Muscle layer of duodenum (tissue), 2 donors: Measurements from ENCODE around the gene LARP4.
"Not testable (repeated sequence)": the region's sequence is repeated elsewhere in the genome, so short reads cannot be mapped to it uniquely, and the experiment has no call there.

Source experiments
- H3K27ac ChIP-seq: one replicate; pipeline ENCODE4 v1.7.0; 2013; ENCODE audit warnings: mild to moderate bottlenecking, low read length
- H3K27me3 ChIP-seq: one replicate; pipeline ENCODE4 v1.7.0; 2013; ENCODE audit warnings: low read depth, mild to moderate bottlenecking, control low read depth, low read length
- H3K36me3 ChIP-seq, 2 donors: one replicate each; pipeline ENCODE4 v1.7.0; 2013; ENCODE audit warnings: low read length in 2 of 2, control low read depth in 1 of 2, mild to moderate bottlenecking in 1 of 2; ENCODE audit not compliant: insufficient read depth in 2 of 2, control insufficient read depth in 1 of 2
- H3K4me1 ChIP-seq, 2 donors: one replicate each; pipeline ENCODE4 v1.7.0; 2013; ENCODE audit warnings: low read length in 2 of 2, mild to moderate bottlenecking in 2 of 2, control low read depth in 1 of 2, moderate library complexity in 1 of 2; ENCODE audit not compliant: insufficient read depth in 2 of 2, control insufficient read depth in 1 of 2
- H3K4me3 ChIP-seq, 2 donors: one replicate each; pipeline ENCODE4 v1.7.0; 2013; ENCODE audit warnings: low read length in 2 of 2, low read depth in 1 of 2, mild to moderate bottlenecking in 1 of 2
- H3K9me3 ChIP-seq, 2 donors: one replicate each; pipeline ENCODE4 v1.7.0; 2013; ENCODE audit warnings: low read length in 2 of 2, control low read depth in 1 of 2, mild to moderate bottlenecking in 1 of 2; ENCODE audit not compliant: control insufficient read depth in 1 of 2
- donor health status: healthy.

Gene LARP4

GRCh38 chr12:50441763-50442162, 41.1 kb downstream of the LARP4 start:
- H3K4me3 ChIP-seq = no peak overlapping the region
- H3K27ac ChIP-seq = no peak overlapping the region
- peaks cover 50 to 69% of the 10 kb centered on the region in 2 donors for H3K36me3 ChIP-seq
- no peaks in the 10 kb centered on the region for H3K27me3 ChIP-seq
- no peaks in the 10 kb centered on the region for H3K9me3 ChIP-seq
- no peaks in the 10 kb centered on the region for H3K4me1 ChIP-seq

GRCh38 chr12:50442178-50442908, 41.7 kb downstream of the LARP4 start:
- no peaks in the 10 kb centered on the region for H3K27me3 ChIP-seq
- H3K9me3 ChIP-seq = no peaks in the 10 kb centered on the region
- no peak overlapping the region for H3K4me3 ChIP-seq
- H3K4me1 ChIP-seq = no peaks in the 10 kb centered on the region
- peaks cover 49 to 68% of the 10 kb centered on the region in 2 donors for H3K36me3 ChIP-seq
- H3K27ac ChIP-seq = no peak overlapping the region

GRCh38 chr12:50449671-50450070, 49.0 kb downstream of the LARP4 start:
- H3K27ac ChIP-seq, H3K4me1 ChIP-seq, H3K9me3 ChIP-seq, H3K27me3 ChIP-seq, H3K4me3 ChIP-seq: not testable (repeated sequence)
- H3K36me3 ChIP-seq = peaks cover 25% of the 10 kb centered on the region in 2 donors

- Histone ChIP-seq H3K36me3 (peaks cover 27% of the 10 kb centered on the region in 2 donors), H3K9me3 (no peaks in the 10 kb centered on the region), H3K27ac (no peak overlapping the region), H3K27me3 (no peaks in the 10 kb centered on the region), H3K4me1 (no peaks in the 10 kb centered on the region), H3K4me3 (no peak overlapping the region)
Observed at GRCh38 chr12:50452795-50453194, 52.1 kb downstream of the LARP4 start.

GRCh38 chr12:50453872-50454271, 53.2 kb downstream of the LARP4 start:
- Histone ChIP-seq H3K4me1 (no peaks in the 10 kb centered on the region), H3K27ac (no peak overlapping the region), H3K36me3 (peaks cover 24 to 25% of the 10 kb centered on the region in 2 donors), H3K9me3 (no peaks in the 10 kb centered on the region), H3K27me3 (no peaks in the 10 kb centered on the region), H3K4me3 (no peak overlapping the region)

GRCh38 chr12:50458606-50459005, 57.9 kb downstream of the LARP4 start:
- Histone ChIP-seq H3K36me3 (peaks cover 28 to 42% of the 10 kb centered on the region in 2 donors), H3K27ac (no peak overlapping the region), H3K27me3 (no peaks in the 10 kb centered on the region)

GRCh38 chr12:50467439-50467838, 66.8 kb downstream of the LARP4 start:
- Histone ChIP-seq H3K9me3 (no peaks in the 10 kb centered on the region), H3K36me3 (peaks cover 33 to 73% of the 10 kb centered on the region in 2 donors), H3K4me1 (no peaks in the 10 kb centered on the region), H3K27me3 (no peaks in the 10 kb centered on the region), H3K27ac (no peak overlapping the region), H3K4me3 (no peak overlapping the region)

More at GRCh38 chr12:50458606-50459005, 57.9 kb downstream of the LARP4 start:
- no peak overlapping the region for H3K4me3 ChIP-seq
- no peaks in the 10 kb centered on the region for H3K4me1 ChIP-seq
- H3K9me3 ChIP-seq = no peaks in the 10 kb centered on the region

- peaks cover 18 to 39% of the 10 kb centered on the region in 2 donors for H3K36me3 ChIP-seq
- no peak overlapping the region for H3K4me3 ChIP-seq
Observed at GRCh38 chr12:50477241-50477832, 76.7 kb downstream of the LARP4 start.

GRCh38 chr12:50482571-50482970, 81.9 kb downstream of the LARP4 start:
- H3K27ac ChIP-seq = no peak overlapping the region

More at GRCh38 chr12:50477241-50477832, 76.7 kb downstream of the LARP4 start:
- Histone ChIP-seq H3K27ac (no peak overlapping the region), H3K9me3 (no peaks in the 10 kb centered on the region), H3K4me1 (no peaks in the 10 kb centered on the region), H3K27me3 (no peaks in the 10 kb centered on the region)

GRCh38 chr12:50483488-50483887, 82.8 kb downstream of the LARP4 start:
- H3K9me3 ChIP-seq = no peaks in the 10 kb centered on the region
- no peak overlapping the region for H3K27ac ChIP-seq
- H3K4me1 ChIP-seq = no peaks in the 10 kb centered on the region
- no peak overlapping the region for H3K4me3 ChIP-seq
- H3K36me3 ChIP-seq = no peaks in the 10 kb centered on the region
- no peaks in the 10 kb centered on the region for H3K27me3 ChIP-seq

More at GRCh38 chr12:50482571-50482970, 81.9 kb downstream of the LARP4 start:
- no peaks in the 10 kb centered on the region for H3K36me3 ChIP-seq
- H3K4me3 ChIP-seq = no peak overlapping the region
- no peaks in the 10 kb centered on the region for H3K27me3 ChIP-seq
- H3K4me1 ChIP-seq = no peaks in the 10 kb centered on the region
- no peaks in the 10 kb centered on the region for H3K9me3 ChIP-seq

- H3K4me3 ChIP-seq = no peak overlapping the region
- H3K27me3 ChIP-seq = no peaks in the 10 kb centered on the region
- H3K4me1 ChIP-seq = no peaks in the 10 kb centered on the region
- H3K9me3 ChIP-seq = no peaks in the 10 kb centered on the region
- no peak overlapping the region for H3K27ac ChIP-seq
- H3K36me3 ChIP-seq = no peaks in the 10 kb centered on the region
Observed at GRCh38 chr12:50488801-50489200, 88.1 kb downstream of the LARP4 start.
